ENCODE measurements around the gene ETS1. TPM values are rescaled to one million over a fixed set of nuclear protein-coding genes. Genes with fewer than 3 reads are reported as not detected.
A peak's percentile ranks its signal among the peaks of the same experiment; 100 is the strongest.

Gene ETS1
- total and polyA plus RNA-seq, 10 donors: 58.1 to 455 (median 352) TPM

DNA sequence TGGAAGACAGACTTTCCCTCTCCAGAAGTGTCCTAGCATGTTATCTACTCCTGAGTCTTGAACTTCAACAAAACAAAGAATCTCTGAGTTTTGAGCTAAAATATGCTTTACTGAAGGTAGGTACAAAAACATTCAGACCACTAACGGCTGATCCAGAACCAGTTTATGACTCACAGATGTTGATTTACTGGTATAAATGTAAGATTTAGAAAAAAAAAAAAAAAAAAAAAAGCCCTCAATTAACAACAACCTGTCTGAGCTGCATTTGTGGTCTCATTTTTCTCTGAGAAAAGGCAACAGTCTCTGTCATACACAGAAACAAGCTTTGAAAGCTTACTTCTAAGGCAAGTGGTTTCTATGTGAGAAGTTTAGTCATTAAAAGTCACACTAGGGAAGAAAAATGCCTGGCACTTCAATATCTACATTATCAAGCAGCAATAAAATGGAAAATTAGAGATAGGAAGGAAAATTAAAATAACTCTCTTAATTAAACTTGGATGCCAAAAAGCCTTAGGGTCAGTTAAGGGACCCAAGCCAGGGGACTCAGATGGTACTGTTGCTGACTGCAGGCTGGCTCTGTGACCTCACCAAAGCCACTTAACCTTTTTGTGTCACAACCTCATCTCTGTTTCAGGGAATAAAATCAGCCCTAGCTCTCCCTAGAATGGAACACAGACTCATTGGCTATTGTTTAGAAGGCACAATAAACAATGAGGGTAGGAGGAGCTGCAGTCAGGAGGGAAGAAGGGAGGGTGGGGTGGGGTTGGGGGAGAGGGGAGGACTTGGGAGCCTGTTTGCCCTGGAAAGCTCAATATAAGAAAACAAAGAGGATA lies 61.7 kb downstream of the ETS1 start:
- Histone ChIP-seq H3K27ac (peak overlapping the region; percentile 39 to 99 (median 97)), H3K4me1 (peaks cover 37 to 90% (median 63%) of the 10 kb centered on the region in 6 donors), H3K27me3 (replicated peaks in 1 of 7) (no peaks in the 10 kb centered on the region), H3K4me3 (no peak overlapping the region), H3K9me3 (no peaks in the 10 kb centered on the region), H3K36me3 (no peaks in the 10 kb centered on the region)
- WGBS, 5 donors: 40 to 56% (median 46%) methylated on average over 1 of the region's 1 CpG
- TF ChIP-seq, protein P1, sequence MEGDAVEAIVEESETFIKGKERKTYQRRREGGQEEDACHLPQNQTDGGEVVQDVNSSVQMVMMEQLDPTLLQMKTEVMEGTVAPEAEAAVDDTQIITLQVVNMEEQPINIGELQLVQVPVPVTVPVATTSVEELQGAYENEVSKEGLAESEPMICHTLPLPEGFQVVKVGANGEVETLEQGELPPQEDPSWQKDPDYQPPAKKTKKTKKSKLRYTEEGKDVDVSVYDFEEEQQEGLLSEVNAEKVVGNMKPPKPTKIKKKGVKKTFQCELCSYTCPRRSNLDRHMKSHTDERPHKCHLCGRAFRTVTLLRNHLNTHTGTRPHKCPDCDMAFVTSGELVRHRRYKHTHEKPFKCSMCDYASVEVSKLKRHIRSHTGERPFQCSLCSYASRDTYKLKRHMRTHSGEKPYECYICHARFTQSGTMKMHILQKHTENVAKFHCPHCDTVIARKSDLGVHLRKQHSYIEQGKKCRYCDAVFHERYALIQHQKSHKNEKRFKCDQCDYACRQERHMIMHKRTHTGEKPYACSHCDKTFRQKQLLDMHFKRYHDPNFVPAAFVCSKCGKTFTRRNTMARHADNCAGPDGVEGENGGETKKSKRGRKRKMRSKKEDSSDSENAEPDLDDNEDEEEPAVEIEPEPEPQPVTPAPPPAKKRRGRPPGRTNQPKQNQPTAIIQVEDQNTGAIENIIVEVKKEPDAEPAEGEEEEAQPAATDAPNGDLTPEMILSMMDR (IDR thresholded peaks at IDR 0.05 in 8 of 11, conservative IDR thresholded peaks at IDR 0.05 in 3 of 11): no peak
- TF ChIP-seq POLR2A (IDR thresholded peaks at IDR 0.05): no peak
- TF ChIP-seq POLR2AphosphoS5 (IDR thresholded peaks at IDR 0.05): no peak
- intact Hi-C loops (cut with DNase I; ENCODE audit: low total_unique reads): no loop called here
- no peak for DNase-seq

DNA sequence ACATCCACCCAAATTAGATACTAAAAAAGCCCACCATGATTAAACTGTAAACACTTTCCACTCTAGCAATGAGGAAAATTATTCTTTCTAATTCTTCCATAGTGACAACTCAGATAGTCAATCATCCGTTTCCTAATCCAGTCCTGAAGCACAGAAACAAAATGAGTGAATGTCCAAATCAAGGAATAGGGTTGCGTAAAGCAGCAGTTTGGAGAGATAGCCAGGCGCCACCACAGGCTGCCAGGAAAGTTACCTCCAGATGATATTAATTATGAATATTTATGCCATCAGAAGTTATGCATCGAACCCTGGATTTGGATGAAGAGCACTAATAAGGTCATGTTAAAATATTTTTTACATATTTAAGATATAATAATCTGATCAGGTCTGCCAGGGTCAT lies 63.2 kb downstream of the ETS1 start:
- Histone ChIP-seq H3K9me3 (no peaks in the 10 kb centered on the region), H3K27me3 (replicated peaks in 1 of 7) (no peaks in the 10 kb centered on the region), H3K4me3 (no peak overlapping the region), H3K36me3 (peaks cover 0 to 8% (median 0%) of the 10 kb centered on the region in 6 donors), H3K27ac (peak overlapping the region; percentile 35 to 99 (median 98)), H3K4me1 (peaks cover 37 to 92% (median 59%) of the 10 kb centered on the region in 6 donors)
- no peak for DNase-seq
- TF ChIP-seq, protein P1 (IDR thresholded peaks at IDR 0.05 in 8 of 11, conservative IDR thresholded peaks at IDR 0.05 in 3 of 11): no peak
- intact Hi-C loops (cut with DNase I; ENCODE audit: low total_unique reads): no loop called here
- 86 to 95% (median 91%) methylated on average over 4 of the region's 4 CpGs for WGBS, 5 donors

DNA sequence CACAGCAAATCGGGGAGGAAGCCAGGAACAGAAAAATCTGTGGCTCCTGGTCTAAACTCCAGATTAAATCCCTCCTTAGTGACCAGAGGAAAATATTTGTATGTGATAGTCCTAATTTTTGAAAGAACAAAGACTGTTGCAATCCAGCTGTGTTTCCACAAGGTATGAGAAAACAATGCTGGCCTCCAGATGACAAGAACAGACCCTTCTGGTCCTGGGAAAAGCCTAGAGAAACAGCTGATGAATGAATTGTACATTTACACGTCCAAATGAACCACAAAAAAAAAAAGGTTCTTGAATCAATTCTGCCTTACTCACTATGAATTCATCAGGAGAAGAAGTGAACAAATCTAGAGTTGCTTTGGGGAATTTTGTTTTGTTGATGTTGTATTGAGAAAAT lies 63.7 kb downstream of the ETS1 start:
- H3K27ac ChIP-seq: peak overlapping the region; percentile 95 to 99 (median 99)
- no peak for DNase-seq
- intact Hi-C loops (cut with DNase I; ENCODE audit: low total_unique reads): no loop called here
- peaks cover 37 to 92% (median 60%) of the 10 kb centered on the region in 6 donors for H3K4me1 ChIP-seq
- no peaks in the 10 kb centered on the region for H3K9me3 ChIP-seq
- WGBS, 5 donors: 29 to 45% (median 39%) methylated on average over 2 of the region's 2 CpGs
- peak overlapping the region in 1 of 8 donors; percentile 73 for H3K4me3 ChIP-seq
- no peak for TF ChIP-seq POLR2A (IDR thresholded peaks at IDR 0.05)
- no peak for TF ChIP-seq POLR2AphosphoS5 (IDR thresholded peaks at IDR 0.05)
- TF ChIP-seq, protein P1 (IDR thresholded peaks at IDR 0.05 in 8 of 11, conservative IDR thresholded peaks at IDR 0.05 in 3 of 11): no peak
- H3K36me3 ChIP-seq: peaks cover 0 to 13% (median 0%) of the 10 kb centered on the region in 6 donors
- H3K27me3 ChIP-seq (replicated peaks in 1 of 7): no peaks in the 10 kb centered on the region

DNA sequence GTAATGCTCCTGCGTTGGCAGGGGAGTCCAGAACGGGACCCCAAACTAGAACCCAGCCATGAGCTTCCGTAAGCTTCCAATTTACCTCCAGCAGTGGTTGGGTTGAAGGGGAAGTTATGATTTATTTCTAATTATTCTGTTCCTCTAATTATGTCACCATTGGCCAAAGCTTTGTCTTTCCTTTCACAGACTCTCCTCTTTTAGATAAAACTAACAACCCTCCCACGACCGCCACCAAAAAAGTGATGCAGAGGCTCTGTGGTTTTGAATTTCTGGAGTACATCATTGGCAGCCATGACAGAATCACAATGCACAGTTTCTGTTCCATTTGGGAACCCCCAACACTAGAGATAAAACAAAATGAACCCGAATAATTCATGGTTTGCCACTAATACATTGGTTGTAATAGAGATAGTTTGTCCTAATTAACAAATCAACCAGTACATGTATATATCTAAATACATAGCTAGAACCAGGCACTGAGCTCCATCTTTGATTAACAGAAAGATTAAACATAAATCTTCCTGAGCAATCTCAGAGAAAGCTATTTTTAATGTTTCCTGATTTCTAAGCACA lies 64.3 kb downstream of the ETS1 start:
- peaks cover 37 to 92% (median 57%) of the 10 kb centered on the region in 6 donors for H3K4me1 ChIP-seq
- 10 to 17% (median 14%) methylated on average over 6 of the region's 6 CpGs for WGBS, 5 donors
- peak overlapping the region; percentile 43 to 86 (median 69) for H3K4me3 ChIP-seq
- no peaks in the 10 kb centered on the region for H3K9me3 ChIP-seq
- no peak for DNase-seq
- intact Hi-C loops (cut with DNase I; ENCODE audit: low total_unique reads): no loop called here
- H3K27me3 ChIP-seq (replicated peaks in 1 of 7): no peaks in the 10 kb centered on the region
- peaks cover 0 to 18% (median 0%) of the 10 kb centered on the region in 6 donors for H3K36me3 ChIP-seq
- TF ChIP-seq, protein P1 (IDR thresholded peaks at IDR 0.05 in 8 of 11, conservative IDR thresholded peaks at IDR 0.05 in 3 of 11): no peak
- no peak for TF ChIP-seq POLR2A (IDR thresholded peaks at IDR 0.05)
- TF ChIP-seq POLR2AphosphoS5 (IDR thresholded peaks at IDR 0.05): no peak
- peak overlapping the region; percentile 95 to 99 (median 99) for H3K27ac ChIP-seq
